Activated CD8-positive, alpha-beta T cell treated with anti-CD3 and anti-CD28 coated beads for 36 hours (primary cell): Measurements from ENCODE around the gene ACTN4. TPM values are rescaled to one million over a fixed set of nuclear protein-coding genes. Genes with fewer than 3 reads are reported as not detected.

Experiments used
- ATAC-seq: fragments of 200-7000 bp; cut with Tn5 transposase; one replicate; pipeline ENCODE4 v1.10.0; 2021; ENCODE audit warnings: mild to moderate bottlenecking, moderate library complexity
- CTCF ChIA-PET: fragments of 350-600 bp; sonication (Branson Sonifier 250); formaldehyde crosslinking; loops from one replicate; lab custom pipeline; 2021; ENCODE audit warnings: antibody characterized with exemption; lab: Charles Lee
- POLR2A ChIA-PET: fragments of 350-600 bp; sonication (Branson Sonifier 250); formaldehyde crosslinking; loops from one replicate; lab custom pipeline; 2021; ENCODE audit warnings: antibody characterized with exemption; lab: Charles Lee
- DNase-seq: peaks from one replicate; pipeline ENCODE4 v3.0.0-alpha.2; 2020
- H3K27ac Mint-ChIP-seq: one replicate; pipeline ENCODE4 v1.8.0; 2021; ENCODE audit warnings: mild to moderate bottlenecking, mixed read lengths
- H3K27me3 Mint-ChIP-seq: one replicate; pipeline ENCODE4 v1.8.0; 2021; ENCODE audit warnings: mixed read lengths
- H3K36me3 Mint-ChIP-seq: one replicate; pipeline ENCODE4 v1.8.0; 2021; ENCODE audit warnings: low read depth, mixed read lengths
- H3K4me1 Mint-ChIP-seq: one replicate; pipeline ENCODE4 v1.8.0; 2021; ENCODE audit warnings: low read depth, mixed read lengths
- H3K4me3 Mint-ChIP-seq: one replicate; pipeline ENCODE4 v1.8.0; 2021; ENCODE audit warnings: mild to moderate bottlenecking, moderate library complexity, mixed read lengths
- H3K9me3 Mint-ChIP-seq: one replicate; pipeline ENCODE4 v1.8.0; 2021; ENCODE audit warnings: mixed read lengths
- CTCF ChIP-seq: fragments of 200-600 bp; IDR thresholded peaks from one replicate; pipeline ENCODE4 v1.8.0; 2022; ENCODE audit warnings: antibody characterized with exemption, mild to moderate bottlenecking
- intact Hi-C: fragments of 100-400 bp; cut with micrococcal nuclease; formaldehyde crosslinking; loops from one replicate; pipeline ENCODE4 v1.10.0; 2022
- total RNA-seq, 2 experiments: library from RNA; stranded (reverse); gene quantifications; one replicate each; pipeline ENCODE4 v1.2.3, GENCODE V29; 2021

Gene ACTN4
- total RNA-seq, 2 experiments from 2014 or later, result 183 to 189 TPM

DNA sequence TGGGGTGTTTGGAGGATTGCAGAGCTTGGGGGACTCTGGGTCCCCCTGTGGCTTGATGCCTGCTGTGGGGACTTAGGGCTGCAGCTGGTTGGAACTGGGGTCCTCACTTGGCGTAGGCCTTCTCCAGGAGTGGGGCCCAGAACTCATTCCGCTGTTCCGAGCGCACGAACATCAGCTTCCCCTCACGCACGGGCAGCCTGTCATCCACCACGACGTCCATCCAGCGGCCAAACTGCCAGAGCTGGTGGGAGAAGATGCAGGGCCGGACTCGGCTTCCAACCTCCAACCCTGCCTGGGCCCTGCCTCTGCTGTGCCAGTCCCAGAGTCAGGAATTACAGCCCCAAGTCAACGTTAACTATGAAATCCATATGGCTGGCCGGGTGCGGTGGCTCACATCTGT, 94.2 kb downstream of the ACTN4 start:
- ChIA-PET CTCF (interaction anchor here (0.9 to 1.5 kb wide), 2 partner anchors 28 to 338 kb away, joined by 3 to 4 read pairs; no protein-coding TSS in a partner anchor), POLR2A (no interaction called here)
- peaks cover 19% of the 10 kb centered on the region for H3K4me1 Mint-ChIP-seq
- peaks cover 4% of the 10 kb centered on the region for H3K27me3 Mint-ChIP-seq
- no peak overlapping the region for H3K27ac Mint-ChIP-seq
- no peaks in the 10 kb centered on the region for H3K36me3 Mint-ChIP-seq
- DNase-seq (no peak), ATAC-seq (no peak)
- no peak for TF ChIP-seq CTCF
- no peak overlapping the region for H3K4me3 Mint-ChIP-seq
- H3K9me3 Mint-ChIP-seq, result no peaks in the 10 kb centered on the region
- intact Hi-C loops, result no loop called here

DNA sequence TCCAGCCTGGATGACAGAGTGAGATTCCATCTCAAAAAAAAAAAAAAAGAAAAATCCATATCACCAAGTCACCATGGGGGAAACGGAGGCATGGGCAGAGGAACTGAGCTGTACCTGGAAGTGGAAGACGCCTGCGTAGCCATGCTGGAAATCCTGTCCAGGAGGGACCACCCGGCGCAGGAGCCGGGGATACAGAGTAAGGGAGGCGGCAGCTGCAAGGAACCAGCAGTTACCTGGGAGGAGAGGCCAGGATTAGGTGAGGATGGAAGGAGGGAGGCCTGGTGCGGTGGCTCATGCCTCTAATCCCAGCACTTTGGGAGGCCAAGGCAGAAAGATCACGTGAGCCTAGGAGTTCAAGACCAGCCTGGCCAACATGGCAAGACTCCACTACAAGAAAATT, 94.8 kb downstream of the ACTN4 start:
- intact Hi-C loops, result no loop called here
- no peak for TF ChIP-seq CTCF
- ChIA-PET POLR2A (interaction anchor here (1.0 kb wide), 1 partner anchor 667 kb away, joined by 3 read pairs; no protein-coding TSS in a partner anchor), CTCF (interaction anchor here (1.5 kb wide), 1 partner anchor 27 kb away, joined by 4 read pairs; no protein-coding TSS in a partner anchor)
- H3K4me3 Mint-ChIP-seq, result no peak overlapping the region
- no peaks in the 10 kb centered on the region for H3K36me3 Mint-ChIP-seq
- peaks cover 19% of the 10 kb centered on the region for H3K4me1 Mint-ChIP-seq
- ATAC-seq (no peak), DNase-seq (no peak)
- H3K27me3 Mint-ChIP-seq, result peaks cover 4% of the 10 kb centered on the region
- H3K27ac Mint-ChIP-seq, result no peak overlapping the region
- H3K9me3 Mint-ChIP-seq, result no peaks in the 10 kb centered on the region

DNA sequence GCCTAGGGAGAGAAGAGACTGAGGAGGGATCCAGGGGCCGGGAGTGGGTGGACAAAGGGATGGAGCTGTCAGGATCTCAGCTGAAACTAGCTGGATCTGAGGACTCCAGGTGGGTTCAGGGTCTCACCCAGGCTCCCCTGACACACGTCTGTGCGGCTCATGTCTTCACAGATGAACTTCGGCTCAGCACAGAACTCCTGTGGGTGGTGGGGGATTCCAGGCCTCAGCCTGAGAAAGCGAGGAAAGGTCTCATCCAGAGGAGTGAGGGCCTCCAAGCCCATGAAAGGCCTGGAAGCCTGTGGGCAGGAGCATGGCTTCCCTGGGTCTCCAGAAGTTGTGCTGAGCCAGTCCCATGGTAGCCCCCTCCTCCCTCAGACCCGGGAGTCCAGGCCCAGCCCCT, 95.5 kb downstream of the ACTN4 start:
- CTCF ChIA-PET, result interaction anchor here (1.5 kb wide), 1 partner anchor 27 kb away, joined by 4 read pairs; no protein-coding TSS in a partner anchor
- POLR2A ChIA-PET, result interaction anchor here (1.0 kb wide), 1 partner anchor 666 kb away, joined by 3 read pairs; no protein-coding TSS in a partner anchor

GRCh38 chr19:38743394-38744297, 96.2 kb downstream of the ACTN4 start:
- no peaks in the 10 kb centered on the region for H3K9me3 Mint-ChIP-seq
- DNase-seq, result no peak
- intact Hi-C loops, result no loop called here
- no peak overlapping the region for H3K27ac Mint-ChIP-seq
- no peak overlapping the region for H3K4me3 Mint-ChIP-seq
- ATAC-seq, result no peak
- peaks cover 11% of the 10 kb centered on the region for H3K4me1 Mint-ChIP-seq
- no peaks in the 10 kb centered on the region for H3K27me3 Mint-ChIP-seq
- no peak for TF ChIP-seq CTCF
- CTCF ChIA-PET, result interaction anchor here (0.9 to 1.5 kb wide), 3 partner anchors 13 to 26 kb away, joined by 3 to 5 read pairs (median 4); no protein-coding TSS in a partner anchor
- POLR2A ChIA-PET, result interaction anchor here (1.0 kb wide), 1 partner anchor 665 kb away, joined by 3 read pairs; no protein-coding TSS in a partner anchor
- no peaks in the 10 kb centered on the region for H3K36me3 Mint-ChIP-seq

More for the DNA sequence above, 95.5 kb downstream of the ACTN4 start:
- no peak for ATAC-seq
- Mint-ChIP-seq H3K9me3 (no peaks in the 10 kb centered on the region), H3K4me3 (no peak overlapping the region), H3K27me3 (peaks cover 2% of the 10 kb centered on the region), H3K4me1 (peaks cover 14% of the 10 kb centered on the region), H3K36me3 (no peaks in the 10 kb centered on the region), H3K27ac (no peak overlapping the region)
- intact Hi-C loops, result no loop called here
- no peak for DNase-seq
- TF ChIP-seq CTCF, result no peak
